GM23248 (cell line): ENCODE results near the gene POFUT2. TPM values are rescaled to one million over a fixed set of nuclear protein-coding genes. Genes with fewer than 3 reads are reported as not detected.

Experiments used
- DNase-seq: peaks from one replicate; pipeline ENCODE4 v3.0.0-alpha.2; 2015
- H2AFZ ChIP-seq: fragments of 200-600 bp; sonication (generic); 2 replicates; pipeline ENCODE4 v1.6.1; 2016; ENCODE audit warnings: antibody characterized with exemption
- H3F3A ChIP-seq: fragments of 200-600 bp; sonication (generic); 2 replicates; pipeline ENCODE4 v1.6.1; 2016; ENCODE audit warnings: mild to moderate bottlenecking, antibody characterized with exemption, mixed run types; ENCODE audit not compliant: insufficient read depth
- H3K27ac ChIP-seq: fragments of 200-600 bp; sonication (generic); 2 replicates; pipeline ENCODE4 v1.5.1; 2016; ENCODE audit warnings: mild to moderate bottlenecking
- H3K27me3 ChIP-seq: fragments of 200-600 bp; sonication (generic); replicated peaks from 2 replicates; pipeline ENCODE4 v1.6.1; 2016; ENCODE audit warnings: mild to moderate bottlenecking; ENCODE audit not compliant: insufficient read depth
- H3K36me3 ChIP-seq: fragments of 200-600 bp; sonication (generic); 2 replicates; pipeline ENCODE4 v1.6.1; 2016; ENCODE audit warnings: low read depth, mild to moderate bottlenecking
- H3K4me1 ChIP-seq: fragments of 200-600 bp; sonication (generic); 2 replicates; pipeline ENCODE4 v1.6.1; 2016; ENCODE audit warnings: mild to moderate bottlenecking; ENCODE audit not compliant: insufficient read depth
- H3K4me2 ChIP-seq: fragments of 200-600 bp; sonication (generic); one replicate; pipeline ENCODE4 v1.6.1; 2016; ENCODE audit warnings: mild to moderate bottlenecking; ENCODE audit not compliant: unreplicated experiment
- H3K4me3 ChIP-seq: fragments of 200-600 bp; sonication (generic); 2 replicates; pipeline ENCODE4 v1.5.1; 2016; ENCODE audit warnings: mild to moderate bottlenecking
- H3K79me2 ChIP-seq: fragments of 200-600 bp; sonication (generic); 2 replicates; pipeline ENCODE4 v1.6.1; 2016; ENCODE audit warnings: mild to moderate bottlenecking; ENCODE audit not compliant: insufficient read depth
- H3K9ac ChIP-seq: fragments of 200-600 bp; sonication (generic); 2 replicates; pipeline ENCODE4 v1.6.1; 2016; ENCODE audit warnings: mild to moderate bottlenecking
- H3K9me2 ChIP-seq: fragments of 200-600 bp; sonication (generic); 2 replicates; pipeline ENCODE4 v1.6.1; 2016; ENCODE audit warnings: mixed run types, mild to moderate bottlenecking, moderate library complexity; ENCODE audit not compliant: insufficient read depth
- H3K9me3 ChIP-seq: fragments of 200-600 bp; sonication (generic); one replicate; pipeline ENCODE4 v1.6.1; 2017; ENCODE audit warnings: low read depth
- H4K20me1 ChIP-seq: fragments of 200-600 bp; sonication (generic); 2 replicates; pipeline ENCODE4 v1.6.0; 2016; ENCODE audit not compliant: insufficient read depth
- EZH2 ChIP-seq: fragments of 200-600 bp; sonication (generic); IDR thresholded peaks from 2 replicates; pipeline ENCODE4 v1.6.1; 2018; ENCODE audit warnings: antibody characterized with exemption, mild to moderate bottlenecking; ENCODE audit not compliant: insufficient read depth, poor library complexity, severe bottlenecking
- EZH2phosphoT487 ChIP-seq: fragments of 200-600 bp; sonication (generic); IDR thresholded peaks from 2 replicates; pipeline ENCODE4 v1.6.1; 2018; ENCODE audit warnings: antibody characterized with exemption, moderate library complexity, mild to moderate bottlenecking, low read depth; ENCODE audit not compliant: insufficient read depth
- WGBS, 2 experiments: methylation state at CpG; one replicate each; pipeline ENCODE4 v1.1.6; 2015 to 2017; ENCODE audit warnings: low lambda C conversion rate in 2 of 2, low coverage in 1 of 2; ENCODE audit errors: missing lambda C conversion rate in 2 of 2; 5-methylcytosine and 5-hydroxymethylcytosine counted together
- in situ Hi-C: fragments of 300-500 bp; cut with MboI; formaldehyde crosslinking; loops from 2 replicates; pipeline ENCODE4 v1.15.0; 2020
- polyA plus RNA-seq: library from polyadenylated mRNA; unstranded; fragments of >200 nt; fragmentation: Nextera tagmentation; extraction: Ambion mirVana; gene quantifications from 2 replicates; pipeline ENCODE4 v1.2.1, GENCODE V29; 2016
- total RNA-seq: library from RNA; depleted of rRNA; stranded (reverse); fragments of >200 nt; shearing (Covaris generic); gene quantifications from 2 replicates; pipeline ENCODE4 v1.2.3, GENCODE V29; 2014

The POFUT2 gene
- total and polyA plus RNA-seq, 2 experiments from 2014 or later = 30.1 to 48.2 TPM

DNA sequence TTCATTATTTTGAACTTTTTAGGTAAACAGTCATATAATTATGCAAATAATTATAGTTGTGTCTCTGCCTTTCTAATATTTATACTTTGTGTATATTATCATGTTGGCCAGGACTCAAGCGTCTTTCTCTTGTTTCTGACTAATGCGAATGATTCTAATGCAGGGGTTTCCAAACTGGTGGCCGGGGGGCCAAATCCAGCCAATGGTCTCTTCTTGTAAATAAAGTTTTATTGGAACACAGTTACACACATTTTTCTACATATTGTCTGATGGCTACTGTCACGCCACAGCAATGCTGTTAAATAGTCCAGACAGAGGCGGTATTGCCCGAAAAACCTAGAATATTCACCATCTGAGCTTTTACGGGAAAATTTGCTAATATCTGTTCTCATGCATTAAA lies 8.9 kb upstream of the POFUT2 start:
- H3F3A ChIP-seq = peaks cover 13% of the 10 kb centered on the region
- peak overlapping the region; percentile 55 for H3K4me2 ChIP-seq
- in situ Hi-C loops = loop anchor here (25.0 kb wide), 1 partner anchor 541 kb away; no protein-coding TSS in a partner anchor

DNA sequence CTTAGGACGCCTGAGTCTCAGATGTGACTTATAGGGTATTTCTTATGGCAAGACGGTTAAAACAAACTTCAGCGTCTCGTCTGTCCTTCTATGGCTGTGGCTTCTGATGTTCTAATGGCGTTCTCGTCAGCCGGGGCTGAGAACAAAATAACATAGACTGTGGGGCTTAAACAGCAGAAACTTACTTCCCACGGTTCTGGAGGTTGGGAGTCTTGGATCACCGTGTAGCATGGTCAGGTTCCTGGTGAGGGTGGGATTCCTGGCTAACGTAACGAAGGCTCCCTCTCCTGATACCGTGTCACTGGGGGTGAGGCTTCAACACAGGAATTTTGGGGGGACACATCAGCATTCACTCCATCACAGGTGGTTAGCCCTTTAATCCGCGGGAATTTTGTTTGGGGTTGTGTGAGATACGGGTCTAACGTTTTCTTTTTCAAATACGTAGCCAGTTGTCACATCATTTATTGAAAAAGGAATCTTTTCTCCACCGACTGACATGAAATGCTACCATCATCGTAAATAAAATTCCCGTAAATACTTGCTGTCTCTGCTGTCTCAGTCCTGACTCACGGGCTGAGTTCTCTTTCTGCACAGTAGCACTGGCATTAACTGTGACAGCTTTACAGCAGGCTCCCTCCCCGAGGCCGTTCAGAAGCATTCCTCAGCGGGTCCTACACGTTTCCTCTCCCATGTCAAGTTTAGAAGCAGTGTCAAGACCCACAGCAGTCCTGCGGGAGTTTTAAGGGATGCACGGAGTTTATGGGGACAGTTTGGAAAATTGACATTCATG lies 8.1 kb upstream of the POFUT2 start:
- Histone ChIP-seq H3K27me3 (no peaks in the 10 kb centered on the region), H3K4me3 (peak overlapping the region; percentile 39; the same call in 1 of the 2 replicates), H3K27ac (peak overlapping the region; percentile 82), H3K9me2 (no peaks in the 10 kb centered on the region), H3K9me3 (no peaks in the 10 kb centered on the region), H2AFZ (no peak overlapping the region), H3K79me2 (peaks cover 25% of the 10 kb centered on the region), H3K4me2 (peak overlapping the region; percentile 55), H4K20me1 (no peaks in the 10 kb centered on the region), H3F3A (peaks cover 14% of the 10 kb centered on the region), H3K9ac (peak overlapping the region; percentile 76), H3K36me3 (no peaks in the 10 kb centered on the region), H3K4me1 (peaks cover 29% of the 10 kb centered on the region)
- TF ChIP-seq EZH2 = no peak
- TF ChIP-seq EZH2phosphoT487 = no peak
- peak; percentile 83 for DNase-seq
- in situ Hi-C loops = loop anchor here (25.0 kb wide), 1 partner anchor 542 kb away; no protein-coding TSS in a partner anchor
- 53 to 55% methylated on average over 27 of the region's 27 CpGs for WGBS, 2 experiments

More for the DNA sequence above, 8.9 kb upstream of the POFUT2 start:
- H3K36me3 ChIP-seq = no peaks in the 10 kb centered on the region
- peaks cover 29% of the 10 kb centered on the region for H3K4me1 ChIP-seq
- 0 out of 2 replicates have a peak overlapping the region, but pooled peaks have one; percentile 76 for H3K9ac ChIP-seq
- H3K4me3 ChIP-seq = no peak overlapping the region
- H4K20me1 ChIP-seq = no peaks in the 10 kb centered on the region
- H3K79me2 ChIP-seq = peaks cover 25% of the 10 kb centered on the region
- no peak for DNase-seq
- no peak overlapping the region for H2AFZ ChIP-seq
- no peak for TF ChIP-seq EZH2phosphoT487
- TF ChIP-seq EZH2 = no peak
- no peaks in the 10 kb centered on the region for H3K27me3 ChIP-seq
- 96% methylated on average over 7 of the region's 7 CpGs for WGBS, 2 experiments
- H3K9me2 ChIP-seq = no peaks in the 10 kb centered on the region
- peak overlapping the region; percentile 82; the same call in 1 of the 2 replicates for H3K27ac ChIP-seq
- no peaks in the 10 kb centered on the region for H3K9me3 ChIP-seq

DNA sequence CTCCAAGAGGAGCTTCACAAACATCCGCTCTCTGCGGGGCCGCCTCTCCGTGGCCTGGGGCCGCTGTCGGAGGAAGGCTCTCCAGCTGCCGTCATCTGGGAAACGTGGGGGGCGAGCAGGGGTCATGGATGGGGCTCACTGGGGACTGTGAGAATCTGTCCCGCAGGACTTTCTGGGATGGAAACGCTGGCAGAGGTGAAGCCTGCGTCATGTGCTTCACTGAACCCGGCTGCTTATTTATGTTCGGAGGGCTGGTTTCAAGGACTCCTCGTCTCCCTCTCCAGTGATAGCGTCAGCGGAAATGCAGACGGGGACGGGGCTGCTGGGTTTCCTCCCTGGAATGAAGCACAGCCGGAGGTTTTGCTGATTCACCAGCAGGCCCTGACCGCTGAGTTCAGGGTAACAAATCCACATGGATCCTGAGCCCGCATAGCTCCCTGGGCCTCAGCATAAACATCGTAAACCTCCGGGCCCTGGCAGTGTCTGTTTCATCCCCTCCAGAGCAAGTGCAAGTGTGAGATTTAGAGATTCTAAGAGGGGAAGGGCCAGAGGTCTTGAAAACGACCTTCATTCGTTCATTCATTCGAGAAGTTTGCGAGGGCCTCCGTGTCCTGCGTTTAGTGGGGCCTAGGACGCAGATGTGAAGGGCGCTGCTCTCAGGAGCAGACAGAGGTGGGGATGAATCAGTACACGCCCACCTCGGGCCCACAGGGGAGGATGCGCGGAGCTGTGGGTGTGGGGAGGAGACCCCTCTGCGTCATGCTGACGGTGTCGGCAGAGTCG lies 7.0 kb upstream of the POFUT2 start:
- in situ Hi-C loops = loop anchor here (25.0 kb wide), 1 partner anchor 543 kb away; no protein-coding TSS in a partner anchor

DNA sequence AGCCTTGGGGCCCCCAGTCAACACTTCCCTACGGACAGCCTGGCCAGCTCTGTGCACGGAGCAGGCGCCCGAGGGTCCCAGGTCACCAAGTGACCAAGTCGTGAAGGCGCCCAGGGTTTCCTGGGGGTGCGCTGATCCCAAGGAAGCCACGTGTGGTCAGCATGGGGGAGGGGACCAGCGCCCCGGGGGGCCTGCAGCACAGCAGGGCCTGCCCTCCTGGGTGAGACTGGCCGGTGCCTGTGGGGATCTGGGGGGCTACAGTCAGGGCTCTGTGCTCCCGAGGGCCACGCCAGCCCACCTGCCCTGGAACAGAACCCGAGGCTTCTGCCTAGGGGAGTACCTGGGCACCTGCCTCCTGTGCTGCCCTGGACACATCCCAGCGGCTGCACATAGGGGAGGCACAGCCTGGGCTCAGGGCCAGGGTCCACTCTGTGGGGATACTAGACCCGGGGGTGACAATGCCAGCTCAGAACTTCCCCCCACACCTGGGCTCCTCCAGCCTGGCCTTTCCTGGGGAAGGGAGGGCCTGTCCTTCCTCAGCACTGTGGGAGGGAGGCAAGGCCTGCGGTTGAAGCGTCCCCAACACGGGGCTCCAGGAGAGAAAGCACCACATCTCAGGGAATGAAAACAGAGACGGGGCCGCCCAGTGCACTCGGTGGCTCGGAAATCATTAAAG lies 6.2 kb upstream of the POFUT2 start:
- H3K27ac ChIP-seq = peak overlapping the region; percentile 82
- H3K36me3 ChIP-seq = no peaks in the 10 kb centered on the region
- H3K4me2 ChIP-seq = peak overlapping the region; percentile 25
- peaks cover 33% of the 10 kb centered on the region for H3K4me1 ChIP-seq
- no peaks in the 10 kb centered on the region for H3K9me2 ChIP-seq
- H3K79me2 ChIP-seq = peaks cover 34% of the 10 kb centered on the region
- no peaks in the 10 kb centered on the region for H3K27me3 ChIP-seq
- H3K4me3 ChIP-seq = peak overlapping the region; percentile 14; the same call in 1 of the 2 replicates
- peaks cover 28% of the 10 kb centered on the region for H3F3A ChIP-seq
- TF ChIP-seq EZH2phosphoT487 = no peak
- TF ChIP-seq EZH2 = no peak
- H4K20me1 ChIP-seq = no peaks in the 10 kb centered on the region
- DNase-seq = no peak
- in situ Hi-C loops = loop anchor here (25.0 kb wide), 1 partner anchor 543 kb away; no protein-coding TSS in a partner anchor
- peak overlapping the region; percentile 19; the same call in 1 of the 2 replicates for H2AFZ ChIP-seq
- 76 to 79% methylated on average over 18 to 23 of the region's 23 CpGs for WGBS, 2 experiments
- no peaks in the 10 kb centered on the region for H3K9me3 ChIP-seq
- H3K9ac ChIP-seq = peak overlapping the region; percentile 76

More for the DNA sequence above, 7.0 kb upstream of the POFUT2 start:
- Histone ChIP-seq H3K4me3 (peak overlapping the region; percentile 14; the same call in 1 of the 2 replicates), H2AFZ (peak overlapping the region; percentile 19; the same call in 1 of the 2 replicates), H3K4me2 (peak overlapping the region; percentile 25), H3K27me3 (no peaks in the 10 kb centered on the region), H3K4me1 (peaks cover 29% of the 10 kb centered on the region), H3K79me2 (peaks cover 26% of the 10 kb centered on the region), H3K9me2 (no peaks in the 10 kb centered on the region), H4K20me1 (no peaks in the 10 kb centered on the region), H3K36me3 (no peaks in the 10 kb centered on the region), H3F3A (peaks cover 24% of the 10 kb centered on the region), H3K9me3 (no peaks in the 10 kb centered on the region), H3K27ac (peak overlapping the region; percentile 82), H3K9ac (peak overlapping the region; percentile 76)
- 64 to 69% methylated on average over 39 to 40 of the region's 40 CpGs for WGBS, 2 experiments
- peak; percentile 90 for DNase-seq
- no peak for TF ChIP-seq EZH2phosphoT487
